DOHH2 (cell line): Measurements from ENCODE around the gene PODN.

Source experiments
- CTCF ChIP-seq: fragments of 200-600 bp; sonication (generic); IDR thresholded peaks from one replicate; pipeline ENCODE4 v1.5.1; 2014; ENCODE audit warnings: antibody characterized with exemption, mild to moderate bottlenecking, low read depth, low read length; ENCODE audit not compliant: poor library complexity, severe bottlenecking
- EZH2phosphoT487 ChIP-seq: fragments of 200-600 bp; sonication (generic); IDR thresholded peaks from 2 replicates; pipeline ENCODE4 v1.6.1; 2017; ENCODE audit warnings: borderline replicate concordance, mild to moderate bottlenecking, antibody characterized with exemption, low read length, moderate library complexity, mixed read lengths

- TF ChIP-seq CTCF (no peak), EZH2phosphoT487 (no peak)
Observed at GRCh38 chr1:53067886-53068285, 5.9 kb downstream of the PODN start.
